Measurements from ENCODE around the gene PAWR. TPM values are rescaled to one million over a fixed set of nuclear protein-coding genes. Genes with fewer than 3 reads are reported as not detected.

The PAWR gene
- total and polyA plus RNA-seq, 2 of the 13 experiments (the other 11 are each of a cell fraction or from before 2014, with no cell fraction given): 29.1 to 36.1 TPM

DNA sequence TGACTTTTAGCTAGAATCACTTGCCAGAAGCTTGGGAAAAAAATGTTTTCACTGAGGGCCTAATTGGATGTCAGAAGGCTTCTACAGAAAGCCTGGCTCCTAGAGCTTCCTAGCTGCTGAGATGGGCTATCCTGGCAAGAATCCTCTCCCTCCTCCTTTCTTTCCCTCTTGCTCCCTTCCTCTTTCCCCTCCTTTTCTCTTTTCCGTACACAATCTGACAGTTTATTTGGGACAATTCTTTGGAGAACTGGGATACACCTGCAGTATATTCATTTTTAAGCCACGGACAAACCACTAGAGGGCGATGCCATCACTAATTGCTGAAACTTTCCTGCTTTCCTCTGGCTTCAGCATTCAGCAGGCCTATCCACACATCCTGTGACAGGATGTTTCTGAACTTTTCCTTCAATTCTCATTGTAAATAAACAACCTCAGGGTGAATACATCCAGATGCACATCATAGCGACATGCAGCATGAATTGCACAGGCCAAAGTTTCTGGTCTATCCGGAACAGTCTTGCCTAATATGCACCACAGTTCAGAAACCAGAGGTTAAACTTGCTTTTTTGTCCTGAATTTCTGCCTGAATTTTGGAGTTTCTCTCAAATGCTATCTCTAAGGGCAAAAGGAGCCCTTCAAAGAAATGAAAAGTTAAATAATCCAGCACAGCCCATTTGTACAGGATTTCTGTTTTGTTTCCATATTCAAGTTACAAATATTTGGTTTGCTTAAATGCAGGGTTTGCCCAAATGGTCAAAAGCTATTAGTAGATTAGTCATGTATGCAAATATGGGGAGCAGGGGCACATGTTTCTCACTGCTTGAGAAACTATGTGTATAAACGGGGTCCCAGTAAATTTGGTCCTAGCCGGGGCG is 142.8 kb downstream of the PAWR start (continued):
- TF ChIP-seq, protein P1, sequence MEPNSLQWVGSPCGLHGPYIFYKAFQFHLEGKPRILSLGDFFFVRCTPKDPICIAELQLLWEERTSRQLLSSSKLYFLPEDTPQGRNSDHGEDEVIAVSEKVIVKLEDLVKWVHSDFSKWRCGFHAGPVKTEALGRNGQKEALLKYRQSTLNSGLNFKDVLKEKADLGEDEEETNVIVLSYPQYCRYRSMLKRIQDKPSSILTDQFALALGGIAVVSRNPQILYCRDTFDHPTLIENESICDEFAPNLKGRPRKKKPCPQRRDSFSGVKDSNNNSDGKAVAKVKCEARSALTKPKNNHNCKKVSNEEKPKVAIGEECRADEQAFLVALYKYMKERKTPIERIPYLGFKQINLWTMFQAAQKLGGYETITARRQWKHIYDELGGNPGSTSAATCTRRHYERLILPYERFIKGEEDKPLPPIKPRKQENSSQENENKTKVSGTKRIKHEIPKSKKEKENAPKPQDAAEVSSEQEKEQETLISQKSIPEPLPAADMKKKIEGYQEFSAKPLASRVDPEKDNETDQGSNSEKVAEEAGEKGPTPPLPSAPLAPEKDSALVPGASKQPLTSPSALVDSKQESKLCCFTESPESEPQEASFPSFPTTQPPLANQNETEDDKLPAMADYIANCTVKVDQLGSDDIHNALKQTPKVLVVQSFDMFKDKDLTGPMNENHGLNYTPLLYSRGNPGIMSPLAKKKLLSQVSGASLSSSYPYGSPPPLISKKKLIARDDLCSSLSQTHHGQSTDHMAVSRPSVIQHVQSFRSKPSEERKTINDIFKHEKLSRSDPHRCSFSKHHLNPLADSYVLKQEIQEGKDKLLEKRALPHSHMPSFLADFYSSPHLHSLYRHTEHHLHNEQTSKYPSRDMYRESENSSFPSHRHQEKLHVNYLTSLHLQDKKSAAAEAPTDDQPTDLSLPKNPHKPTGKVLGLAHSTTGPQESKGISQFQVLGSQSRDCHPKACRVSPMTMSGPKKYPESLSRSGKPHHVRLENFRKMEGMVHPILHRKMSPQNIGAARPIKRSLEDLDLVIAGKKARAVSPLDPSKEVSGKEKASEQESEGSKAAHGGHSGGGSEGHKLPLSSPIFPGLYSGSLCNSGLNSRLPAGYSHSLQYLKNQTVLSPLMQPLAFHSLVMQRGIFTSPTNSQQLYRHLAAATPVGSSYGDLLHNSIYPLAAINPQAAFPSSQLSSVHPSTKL (CRISPR knock-in tag; IDR thresholded peaks at IDR 0.05): peak; percentile 84
- TF ChIP-seq MIER3 (CRISPR knock-in tag; IDR thresholded peaks at IDR 0.05; ENCODE audit: borderline replicate concordance) (no peak; the same call in 1 of the 2 replicates), CHD4 (IDR thresholded peaks at IDR 0.05; ENCODE audit: borderline replicate concordance, low read length) (0 out of 2 replicates have a peak, but pooled peaks have one; percentile 37), IKZF4 (CRISPR knock-in tag; IDR thresholded peaks at IDR 0.05; ENCODE audit: borderline replicate concordance, low read depth, not compliant biosample characterization) (no peak), ZNF614 (CRISPR knock-in tag; IDR thresholded peaks at IDR 0.05; ENCODE audit: borderline replicate concordance) (0 out of 2 replicates have a peak, but pooled peaks have one; percentile 41), SUZ12 (IDR thresholded peaks at IDR 0.05; ENCODE audit: low read depth, low read length) (no peak)
- TF ChIP-seq, protein P2, sequence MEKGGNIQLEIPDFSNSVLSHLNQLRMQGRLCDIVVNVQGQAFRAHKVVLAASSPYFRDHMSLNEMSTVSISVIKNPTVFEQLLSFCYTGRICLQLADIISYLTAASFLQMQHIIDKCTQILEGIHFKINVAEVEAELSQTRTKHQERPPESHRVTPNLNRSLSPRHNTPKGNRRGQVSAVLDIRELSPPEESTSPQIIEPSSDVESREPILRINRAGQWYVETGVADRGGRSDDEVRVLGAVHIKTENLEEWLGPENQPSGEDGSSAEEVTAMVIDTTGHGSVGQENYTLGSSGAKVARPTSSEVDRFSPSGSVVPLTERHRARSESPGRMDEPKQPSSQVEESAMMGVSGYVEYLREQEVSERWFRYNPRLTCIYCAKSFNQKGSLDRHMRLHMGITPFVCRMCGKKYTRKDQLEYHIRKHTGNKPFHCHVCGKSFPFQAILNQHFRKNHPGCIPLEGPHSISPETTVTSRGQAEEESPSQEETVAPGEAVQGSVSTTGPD (CRISPR knock-in tag; IDR thresholded peaks at IDR 0.05): no peak
- TF ChIP-seq, protein P3, sequence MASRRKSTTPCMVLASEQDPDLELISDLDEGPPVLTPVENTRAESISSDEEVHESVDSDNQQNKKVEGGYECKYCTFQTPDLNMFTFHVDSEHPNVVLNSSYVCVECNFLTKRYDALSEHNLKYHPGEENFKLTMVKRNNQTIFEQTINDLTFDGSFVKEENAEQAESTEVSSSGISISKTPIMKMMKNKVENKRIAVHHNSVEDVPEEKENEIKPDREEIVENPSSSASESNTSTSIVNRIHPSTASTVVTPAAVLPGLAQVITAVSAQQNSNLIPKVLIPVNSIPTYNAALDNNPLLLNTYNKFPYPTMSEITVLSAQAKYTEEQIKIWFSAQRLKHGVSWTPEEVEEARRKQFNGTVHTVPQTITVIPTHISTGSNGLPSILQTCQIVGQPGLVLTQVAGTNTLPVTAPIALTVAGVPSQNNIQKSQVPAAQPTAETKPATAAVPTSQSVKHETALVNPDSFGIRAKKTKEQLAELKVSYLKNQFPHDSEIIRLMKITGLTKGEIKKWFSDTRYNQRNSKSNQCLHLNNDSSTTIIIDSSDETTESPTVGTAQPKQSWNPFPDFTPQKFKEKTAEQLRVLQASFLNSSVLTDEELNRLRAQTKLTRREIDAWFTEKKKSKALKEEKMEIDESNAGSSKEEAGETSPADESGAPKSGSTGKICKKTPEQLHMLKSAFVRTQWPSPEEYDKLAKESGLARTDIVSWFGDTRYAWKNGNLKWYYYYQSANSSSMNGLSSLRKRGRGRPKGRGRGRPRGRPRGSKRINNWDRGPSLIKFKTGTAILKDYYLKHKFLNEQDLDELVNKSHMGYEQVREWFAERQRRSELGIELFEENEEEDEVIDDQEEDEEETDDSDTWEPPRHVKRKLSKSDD (CRISPR knock-in tag; IDR thresholded peaks at IDR 0.05; ENCODE audit: low read depth): no peak
- TF ChIP-seq, protein P4, sequence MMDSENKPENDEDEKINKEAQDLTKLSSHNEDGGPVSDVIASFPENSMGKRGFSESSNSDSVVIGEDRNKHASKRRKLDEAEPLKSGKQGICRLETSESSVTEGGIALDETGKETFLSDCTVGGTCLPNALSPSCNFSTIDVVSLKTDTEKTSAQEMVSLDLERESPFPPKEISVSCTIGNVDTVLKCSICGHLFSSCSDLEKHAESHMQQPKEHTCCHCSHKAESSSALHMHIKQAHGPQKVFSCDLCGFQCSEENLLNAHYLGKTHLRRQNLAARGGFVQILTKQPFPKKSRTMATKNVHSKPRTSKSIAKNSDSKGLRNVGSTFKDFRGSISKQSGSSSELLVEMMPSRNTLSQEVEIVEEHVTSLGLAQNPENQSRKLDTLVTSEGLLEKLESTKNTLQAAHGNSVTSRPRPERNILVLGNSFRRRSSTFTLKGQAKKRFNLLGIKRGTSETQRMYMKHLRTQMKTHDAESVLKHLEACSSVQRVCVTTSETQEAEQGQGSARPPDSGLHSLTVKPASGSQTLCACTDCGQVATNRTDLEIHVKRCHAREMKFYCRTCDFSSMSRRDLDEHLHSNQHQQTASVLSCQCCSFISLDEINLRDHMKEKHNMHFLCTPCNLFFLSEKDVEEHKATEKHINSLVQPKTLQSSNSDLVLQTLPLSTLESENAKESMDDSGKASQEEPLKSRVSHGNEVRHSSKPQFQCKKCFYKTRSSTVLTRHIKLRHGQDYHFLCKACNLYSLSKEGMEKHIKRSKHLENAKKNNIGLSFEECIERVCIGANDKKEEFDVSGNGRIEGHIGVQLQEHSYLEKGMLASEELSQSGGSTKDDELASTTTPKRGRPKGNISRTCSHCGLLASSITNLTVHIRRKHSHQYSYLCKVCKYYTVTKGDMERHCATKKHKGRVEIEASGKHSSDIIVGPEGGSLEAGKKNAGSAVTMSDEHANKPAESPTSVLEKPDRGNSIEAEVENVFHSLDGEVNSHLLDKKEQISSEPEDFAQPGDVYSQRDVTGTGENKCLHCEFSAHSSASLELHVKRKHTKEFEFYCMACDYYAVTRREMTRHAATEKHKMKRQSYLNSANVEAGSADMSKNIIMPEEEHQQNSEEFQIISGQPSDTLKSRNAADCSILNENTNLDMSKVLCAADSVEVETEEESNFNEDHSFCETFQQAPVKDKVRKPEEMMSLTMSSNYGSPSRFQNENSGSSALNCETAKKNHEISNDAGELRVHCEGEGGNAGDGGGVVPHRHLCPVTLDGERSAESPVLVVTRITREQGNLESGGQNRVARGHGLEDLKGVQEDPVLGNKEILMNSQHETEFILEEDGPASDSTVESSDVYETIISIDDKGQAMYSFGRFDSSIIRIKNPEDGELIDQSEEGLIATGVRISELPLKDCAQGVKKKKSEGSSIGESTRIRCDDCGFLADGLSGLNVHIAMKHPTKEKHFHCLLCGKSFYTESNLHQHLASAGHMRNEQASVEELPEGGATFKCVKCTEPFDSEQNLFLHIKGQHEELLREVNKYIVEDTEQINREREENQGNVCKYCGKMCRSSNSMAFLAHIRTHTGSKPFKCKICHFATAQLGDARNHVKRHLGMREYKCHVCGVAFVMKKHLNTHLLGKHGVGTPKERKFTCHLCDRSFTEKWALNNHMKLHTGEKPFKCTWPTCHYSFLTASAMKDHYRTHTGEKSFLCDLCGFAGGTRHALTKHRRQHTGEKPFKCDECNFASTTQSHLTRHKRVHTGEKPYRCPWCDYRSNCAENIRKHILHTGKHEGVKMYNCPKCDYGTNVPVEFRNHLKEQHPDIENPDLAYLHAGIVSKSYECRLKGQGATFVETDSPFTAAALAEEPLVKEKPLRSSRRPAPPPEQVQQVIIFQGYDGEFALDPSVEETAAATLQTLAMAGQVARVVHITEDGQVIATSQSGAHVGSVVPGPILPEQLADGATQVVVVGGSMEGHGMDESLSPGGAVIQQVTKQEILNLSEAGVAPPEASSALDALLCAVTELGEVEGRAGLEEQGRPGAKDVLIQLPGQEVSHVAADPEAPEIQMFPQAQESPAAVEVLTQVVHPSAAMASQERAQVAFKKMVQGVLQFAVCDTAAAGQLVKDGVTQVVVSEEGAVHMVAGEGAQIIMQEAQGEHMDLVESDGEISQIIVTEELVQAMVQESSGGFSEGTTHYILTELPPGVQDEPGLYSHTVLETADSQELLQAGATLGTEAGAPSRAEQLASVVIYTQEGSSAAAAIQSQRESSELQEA (CRISPR knock-in tag; IDR thresholded peaks at IDR 0.05; ENCODE audit: not compliant biosample characterization): no peak
